Thyroid gland (tissue), 4 donors: Measurements from ENCODE around the gene MAD1L1.
"Not testable (repeated sequence)": the region's sequence is repeated elsewhere in the genome, so short reads cannot be mapped to it uniquely, and the experiment has no call there.

Experiments
- CTCF ChIP-seq, 6 experiments: fragments of 200-600 bp in 3 of 6; fragments of 450-650 bp in 3 of 6; sonication (generic) in 3 of 6; IDR thresholded peaks; one replicate each; pipeline ENCODE4 v1.5.1; 2016 to 2019; ENCODE audit warnings: antibody characterized with exemption in 6 of 6, mild to moderate bottlenecking in 2 of 6, inconsistent platforms in 1 of 6, moderate library complexity in 1 of 6
- POLR2A ChIP-seq, 2 donors: fragments of 450-650 bp; IDR thresholded peaks; one replicate each; pipeline ENCODE4 v1.6.1; 2017; ENCODE audit warnings: antibody characterized with exemption in 2 of 2, mild to moderate bottlenecking in 2 of 2, moderate library complexity in 1 of 2

- TF ChIP-seq CTCF, POLR2A (IDR thresholded peaks at IDR 0.05): not testable (repeated sequence)
These were observed 356.1 kb downstream of the MAD1L1 start for GRCh38 chr7:1876641-1877040.
